Esophagus muscularis mucosa (tissue), 4 donors: Measurements from ENCODE around the gene PIGC. TPM values are rescaled to one million over a fixed set of nuclear protein-coding genes. Genes with fewer than 3 reads are reported as not detected.

Experiments used
- DNase-seq: peaks from one replicate; pipeline ENCODE4 v3.0.0-alpha.2; 2017; ENCODE audit errors: extremely low spot score
- H3K27ac ChIP-seq, 4 donors: fragments of 200-600 bp; sonication (generic); replicated peaks in 1 of 4; 1 replicate in 3 of 4; 2 replicates in 1 of 4; pipeline ENCODE4 v1.5.1; 2016 to 2019; ENCODE audit warnings: mild to moderate bottlenecking in 1 of 4
- H3K27me3 ChIP-seq, 4 donors: fragments of 200-600 bp; sonication (generic); one replicate each; pipeline versions ENCODE4 v1.5.1 to v1.6.0; 2016 to 2019
- H3K36me3 ChIP-seq, 4 donors: fragments of 200-600 bp; sonication (generic); one replicate each; pipeline ENCODE4 v1.5.1; 2016 to 2019
- H3K4me1 ChIP-seq, 4 donors: fragments of 200-600 bp; sonication (generic); one replicate each; pipeline ENCODE4 v1.5.1; 2016 to 2019
- H3K4me3 ChIP-seq, 4 donors: fragments of 200-600 bp; sonication (generic); 1 replicate in 2 of 4; 2 replicates in 2 of 4; pipeline ENCODE4 v1.5.1; 2016 to 2019; ENCODE audit warnings: mild to moderate bottlenecking in 4 of 4, moderate library complexity in 1 of 4
- H3K9me3 ChIP-seq, 4 donors: fragments of 200-600 bp; sonication (generic); 1 replicate in 3 of 4; 2 replicates in 1 of 4; pipeline ENCODE4 v1.5.1; 2016 to 2019
- CTCF ChIP-seq, 3 experiments: fragments of 200-600 bp in 2 of 3; fragments of 450-650 bp in 1 of 3; sonication (generic) in 2 of 3; IDR thresholded peaks; one replicate each; pipeline ENCODE4 v1.5.1; 2017 to 2019; ENCODE audit warnings: antibody characterized with exemption in 3 of 3, mild to moderate bottlenecking in 2 of 3, moderate library complexity in 1 of 3
- EP300 ChIP-seq: sonication (generic); formaldehyde crosslinking; IDR thresholded peaks from one replicate; pipeline ENCODE4 v1.6.1; 2017; ENCODE audit warnings: antibody characterized with exemption
- POLR2A ChIP-seq: fragments of 450-650 bp; IDR thresholded peaks from one replicate; pipeline ENCODE4 v1.6.1; 2017; ENCODE audit warnings: antibody characterized with exemption, moderate library complexity, mild to moderate bottlenecking, low read depth
- POLR2AphosphoS5 ChIP-seq, 2 donors: sonication (generic); formaldehyde crosslinking; IDR thresholded peaks; one replicate each; pipeline ENCODE4 v1.6.1; 2017; ENCODE audit warnings: antibody characterized with exemption in 2 of 2
- WGBS: methylation state at CpG from one replicate; pipeline ENCODE4 v1.1.5; 2018; 5-methylcytosine and 5-hydroxymethylcytosine counted together
- intact Hi-C: fragments of 100-400 bp; cut with DNase I; formaldehyde crosslinking; loops from one replicate; pipeline ENCODE4 v1.15.1; 2023
- total RNA-seq, 4 donors: library from RNA; depleted of rRNA; stranded (reverse); fragments of >200 nt; gene quantifications; one replicate each; pipeline versions ENCODE4 v1.1.0 to v1.2.1, GENCODE V29; 2016

The PIGC gene
- total RNA-seq = 10 to 100 TPM; 18.9 to 25.7 (median 20.9) TPM

DNA sequence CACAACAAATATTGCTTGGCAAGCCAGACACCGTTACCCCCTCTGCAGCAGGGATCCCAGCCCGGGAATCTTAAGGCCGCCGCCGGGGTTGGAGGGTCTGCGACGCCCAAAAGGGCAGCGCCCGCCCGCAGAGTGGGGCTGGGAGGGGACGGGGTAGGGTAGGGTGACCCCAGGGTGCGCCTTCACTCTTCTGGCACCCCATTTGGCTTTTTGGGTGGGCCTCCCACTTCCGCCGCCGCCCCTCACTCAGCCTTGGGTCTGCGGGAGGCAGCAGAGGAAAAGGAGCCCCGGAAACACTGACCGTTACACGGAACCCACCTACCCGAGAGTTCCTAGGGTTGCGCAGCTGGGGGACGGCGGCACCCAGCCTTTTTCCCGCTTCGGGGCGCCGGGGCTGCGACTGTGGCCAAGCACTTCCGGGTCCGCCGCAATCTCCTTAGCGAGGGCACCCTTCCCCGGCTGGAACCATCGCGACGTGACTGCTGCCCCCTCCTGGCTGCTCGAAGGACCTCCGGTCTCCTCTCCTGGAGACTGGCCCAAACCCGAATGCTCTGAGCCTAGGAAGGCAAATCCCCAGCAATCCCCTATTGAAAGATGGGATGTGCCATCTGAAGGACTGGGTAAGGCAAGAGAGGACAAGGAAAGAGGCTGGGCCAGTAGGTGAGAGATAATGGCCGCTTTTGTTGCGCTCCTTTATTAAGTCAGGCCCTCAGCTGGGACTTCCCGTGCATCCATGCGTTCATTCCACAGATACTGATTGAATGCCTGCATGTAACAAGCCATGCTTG is at the start of gene PIGC:
TSS of gene PIGC (minus strand) at position 404 of the 788 bp plus-strand sequence. CDS start 1,447 bp downstream, outside the sequence.
- Histone ChIP-seq H3K27ac (peak within 1 kb of the TSS; percentile 73 to 82 (median 80)), H3K36me3 (peaks cover 0 to 10% (median 0%) of the 10 kb centered on the region in 4 donors), H3K4me3 (peak within 1 kb of the TSS; percentile 69 to 90 (median 80)), H3K4me1 (peaks cover 16 to 32% (median 22%) of the 10 kb centered on the region in 4 donors), H3K27me3 (no peaks in the 10 kb centered on the region), H3K9me3 (no peaks in the 10 kb centered on the region)
- DNase-seq = peak; percentile 96
- TF ChIP-seq CTCF (IDR thresholded peaks at IDR 0.05) (peak; percentile 75 to 91 (median 81)), POLR2A (no peak), POLR2AphosphoS5 (IDR thresholded peaks at IDR 0.05) (peak; percentile 52 to 70), EP300 (no peak)
- intact Hi-C loops = loop anchor here (5.0 kb wide), 4 partner anchors 88 to 642 kb away; partner anchors contain the start of gene SUCO
- 16% methylated on average over 17 of the region's 43 CpGs for WGBS

DNA sequence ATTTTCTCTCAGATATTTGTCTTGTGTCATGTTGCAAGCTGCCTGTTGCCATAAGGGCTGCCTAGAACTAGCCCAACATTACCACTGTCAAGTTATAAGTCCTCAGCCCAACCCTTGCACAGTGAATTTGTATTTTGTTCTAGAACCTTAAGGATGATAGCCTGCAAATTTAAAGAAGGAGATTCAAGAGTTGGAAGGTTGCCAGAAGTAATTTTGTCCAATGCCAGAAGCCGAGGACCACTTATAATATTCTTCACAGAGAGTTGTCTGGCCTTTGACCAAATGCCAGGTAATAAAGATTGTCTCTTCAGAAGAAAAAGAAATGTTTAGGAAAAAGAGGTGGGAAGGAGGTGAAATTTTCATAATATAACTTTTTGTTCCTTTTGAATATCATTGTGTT is 48.6 kb upstream of the PIGC start:
- H3K4me3 ChIP-seq = no peak overlapping the region
- peaks cover 4 to 12% (median 10%) of the 10 kb centered on the region in 4 donors for H3K4me1 ChIP-seq
- no peak overlapping the region for H3K27ac ChIP-seq
- no peaks in the 10 kb centered on the region for H3K36me3 ChIP-seq
- DNase-seq = no peak
- intact Hi-C loops = no loop called here
- H3K9me3 ChIP-seq = no peaks in the 10 kb centered on the region
- H3K27me3 ChIP-seq = no peaks in the 10 kb centered on the region
- no peak for TF ChIP-seq EP300
- no peak for TF ChIP-seq POLR2A
- no peak for TF ChIP-seq CTCF (IDR thresholded peaks at IDR 0.05)
- no peak for TF ChIP-seq POLR2AphosphoS5 (IDR thresholded peaks at IDR 0.05)
- 66% methylated on average over 1 of the region's 1 CpG for WGBS

DNA sequence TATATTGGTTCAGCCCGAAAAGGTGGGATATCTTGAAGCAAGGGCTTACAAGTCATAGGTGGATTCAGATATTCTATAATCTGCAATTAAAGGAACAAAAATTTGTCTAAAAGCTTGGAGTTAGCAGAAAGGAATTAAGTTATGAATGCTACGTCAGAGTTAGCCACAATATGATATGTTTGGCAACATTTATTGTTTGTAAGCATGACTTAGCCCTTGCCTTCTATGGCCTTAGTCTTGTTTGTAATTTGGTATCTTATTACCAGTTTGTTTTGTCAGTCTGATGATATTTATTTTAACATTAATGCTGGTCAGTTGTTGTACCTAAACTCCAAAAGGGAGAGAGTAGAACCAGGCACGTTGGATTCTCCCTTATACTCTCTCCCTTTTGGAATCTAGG is 46.0 kb upstream of the PIGC start:
- H3K4me1 ChIP-seq = no peaks in the 10 kb centered on the region
- 74% methylated on average over 3 of the region's 3 CpGs for WGBS
- intact Hi-C loops = no loop called here
- TF ChIP-seq POLR2AphosphoS5 (IDR thresholded peaks at IDR 0.05) (no peak), CTCF (IDR thresholded peaks at IDR 0.05) (no peak), POLR2A (no peak)
- no peak overlapping the region for H3K4me3 ChIP-seq
- no peaks in the 10 kb centered on the region for H3K9me3 ChIP-seq
- H3K27ac ChIP-seq = no peak overlapping the region
- DNase-seq = no peak
- H3K27me3 ChIP-seq = no peaks in the 10 kb centered on the region
- H3K36me3 ChIP-seq = no peaks in the 10 kb centered on the region

GRCh38 chr1:172488393-172488792 is 44.5 kb upstream of the PIGC start:
- no peaks in the 10 kb centered on the region for H3K4me1 ChIP-seq
- H3K4me3 ChIP-seq = no peak overlapping the region
- 95% methylated on average over 3 of the region's 3 CpGs for WGBS
- no peak for DNase-seq
- intact Hi-C loops = no loop called here
- TF ChIP-seq POLR2AphosphoS5 (IDR thresholded peaks at IDR 0.05) = no peak
- TF ChIP-seq CTCF (IDR thresholded peaks at IDR 0.05) = no peak
- TF ChIP-seq POLR2A = no peak
- TF ChIP-seq EP300 = no peak
- H3K27me3 ChIP-seq = no peaks in the 10 kb centered on the region
- no peaks in the 10 kb centered on the region for H3K9me3 ChIP-seq
- H3K36me3 ChIP-seq = no peaks in the 10 kb centered on the region
- no peak overlapping the region for H3K27ac ChIP-seq
